Panc1 (cell line): ENCODE results near the gene MRNIP. TPM values are rescaled to one million over a fixed set of nuclear protein-coding genes. Genes with fewer than 3 reads are reported as not detected.
"Not testable (repeated sequence)": the region's sequence is repeated elsewhere in the genome, so short reads cannot be mapped to it uniquely, and the experiment has no call there.

Experiments used
- ATAC-seq: fragments of 200-7000 bp; cut with Tn5 transposase; 2 replicates; pipeline ENCODE4 v1.9.1; 2020; ENCODE audit warnings: mild to moderate bottlenecking, moderate library complexity
- BruUV-seq: library from RNA; stranded (reverse); fragments of 400-500 nt; replicated peaks from 2 replicates; lab custom pipeline; 2021; lab: Mats Ljungman, UMichigan
- CTCF ChIA-PET: fragments of 300-600 bp; sonication (Branson Sonifier 250); formaldehyde crosslinking; loops from one replicate; lab custom pipeline; 2022; ENCODE audit warnings: antibody characterized with exemption; lab: Charles Lee
- POLR2A ChIA-PET: fragments of 300-600 bp; sonication (Branson Sonifier 250); formaldehyde crosslinking; loops from one replicate; lab custom pipeline; 2022; ENCODE audit warnings: antibody characterized with exemption; lab: Charles Lee
- DNase-seq: peaks from one replicate; pipeline ENCODE4 v3.0.0-alpha.2; 2010; ENCODE audit warnings: low read depth, low spot score
- H3K27ac ChIP-seq: 2 replicates; pipeline ENCODE4 v1.5.1; 2011; ENCODE audit warnings: mild to moderate bottlenecking, low read length, inconsistent platforms
- H3K27me3 ChIP-seq: fragments of 200-500 bp; sonication (Bioruptor generic); 2 replicates; pipeline ENCODE4 v1.6.0; 2014; ENCODE audit warnings: low read length, inconsistent platforms; ENCODE audit not compliant: control insufficient read depth, insufficient read depth
- H3K36me3 ChIP-seq: fragments of 200-500 bp; sonication (Bioruptor generic); 2 replicates; pipeline ENCODE4 v1.5.1; 2014; ENCODE audit warnings: inconsistent platforms, mild to moderate bottlenecking, low read length, moderate library complexity; ENCODE audit not compliant: control insufficient read depth, insufficient read depth
- H3K4me1 ChIP-seq: 2 replicates; pipeline ENCODE4 v1.5.1; 2011; ENCODE audit warnings: inconsistent platforms, mild to moderate bottlenecking, low read length, moderate library complexity; ENCODE audit not compliant: control insufficient read depth, insufficient read depth
- H3K4me3 ChIP-seq, 2 experiments: 2 replicates each; pipeline ENCODE4 v1.5.1; 2011 to 2012; ENCODE audit warnings: low read depth in 2 of 2, low read length in 2 of 2, mild to moderate bottlenecking in 2 of 2, inconsistent platforms in 1 of 2, moderate library complexity in 1 of 2
- H3K9me3 ChIP-seq: fragments of 200-500 bp; sonication (Bioruptor generic); 2 replicates; pipeline ENCODE4 v1.5.1; 2014; ENCODE audit warnings: low read depth, mild to moderate bottlenecking, inconsistent platforms, low read length, moderate library complexity; ENCODE audit not compliant: control insufficient read depth, insufficient read depth
- CTCF ChIP-seq: fragments of 450-650 bp; IDR thresholded peaks from 2 replicates; pipeline ENCODE4 v1.5.1; 2017; ENCODE audit warnings: mild to moderate bottlenecking
- POLR2AphosphoS5 ChIP-seq: IDR thresholded peaks from 2 replicates; pipeline ENCODE4 v1.6.1; 2012; ENCODE audit warnings: mild to moderate bottlenecking, low read depth, low read length, moderate library complexity
- REST ChIP-seq, 2 experiments: IDR thresholded peaks; 2 replicates each; pipeline ENCODE4 v1.6.1; 2011 to 2012; ENCODE audit warnings: low read depth in 2 of 2, control low read depth in 1 of 2, low read length in 1 of 2, mild to moderate bottlenecking in 1 of 2, moderate library complexity in 1 of 2; ENCODE audit not compliant: insufficient read depth in 1 of 2
- SIN3A ChIP-seq: IDR thresholded peaks from 2 replicates; pipeline ENCODE4 v1.6.1; 2012; ENCODE audit warnings: low read depth, mild to moderate bottlenecking, low read length, moderate library complexity, borderline replicate concordance; ENCODE audit not compliant: insufficient read depth
- TCF7L2 ChIP-seq: IDR thresholded peaks from 2 replicates; pipeline ENCODE4 v1.6.1; 2011; ENCODE audit warnings: mild to moderate bottlenecking, low read depth, low read length, inconsistent platforms
- in situ Hi-C: cut with HindIII; loops from 2 replicates; pipeline ENCODE4 v1.10.0; 2016; ENCODE audit warnings: low sequenced_read_pairs, low pct_unique_long_range_greater_than_20kb
- intact Hi-C: fragments of 100-400 bp; cut with micrococcal nuclease; formaldehyde crosslinking; loops from one replicate; pipeline ENCODE4 v1.10.0; 2022; ENCODE audit not compliant: unreplicated experiment
- total RNA-seq: library from RNA; stranded (reverse); gene quantifications from one replicate; pipeline ENCODE4 v1.2.1, GENCODE V29; 2021; ENCODE audit not compliant: unreplicated experiment

The MRNIP gene
- total RNA-seq, 1 experiment from 2014 or later: 33.0 TPM

GRCh38 chr5:179836225-179837019 is 22.2 kb downstream of the MRNIP start:
- POLR2A ChIA-PET: interaction anchor here (0.8 kb wide), 1 partner anchor 14 kb away, joined by 5 read pairs; no protein-coding TSS in a partner anchor

GRCh38 chr5:179834871-179835270 is 23.7 kb downstream of the MRNIP start:
- peaks cover 17% of the 10 kb centered on the region for H3K36me3 ChIP-seq
- H3K9me3 ChIP-seq, H3K27ac ChIP-seq, intact Hi-C loops, H3K27me3 ChIP-seq, POLR2A ChIA-PET, H3K4me3 ChIP-seq, CTCF ChIA-PET, in situ Hi-C loops, ATAC-seq, DNase-seq, BruUV-seq: not testable (repeated sequence)
- peaks cover 39% of the 10 kb centered on the region for H3K4me1 ChIP-seq

More at GRCh38 chr5:179836225-179837019, 22.2 kb downstream of the MRNIP start:
- ATAC-seq (0 out of 2 replicates have a peak, but pooled peaks have one; percentile 16), DNase-seq (no peak)
- Histone ChIP-seq H3K27ac (peak overlapping the region; percentile 48; the same call in 1 of the 2 replicates), H3K4me1 (peaks cover 34% of the 10 kb centered on the region), H3K27me3 (no peaks in the 10 kb centered on the region), H3K36me3 (peaks cover 17% of the 10 kb centered on the region), H3K4me3 (no peak overlapping the region), H3K9me3 (no peaks in the 10 kb centered on the region)
- intact Hi-C loops: no loop called here
- in situ Hi-C loops: no loop called here
- BruUV-seq: TSS peak; percentile 61
- TF ChIP-seq POLR2AphosphoS5 (peak; percentile 35; the same call in 1 of the 2 replicates), SIN3A (no peak)
- CTCF ChIA-PET: no interaction called here

GRCh38 chr5:179834120-179834519 is 24.5 kb downstream of the MRNIP start:
- POLR2A ChIA-PET: no interaction called here
- CTCF ChIA-PET: no interaction called here
- intact Hi-C loops (no loop called here), in situ Hi-C loops (no loop called here)
- ATAC-seq: no peak
- Histone ChIP-seq H3K9me3 (no peaks in the 10 kb centered on the region), H3K4me3 (no peak overlapping the region), H3K36me3 (peaks cover 19% of the 10 kb centered on the region), H3K27ac (no peak overlapping the region), H3K27me3 (no peaks in the 10 kb centered on the region), H3K4me1 (peaks cover 40% of the 10 kb centered on the region)
- BruUV-seq: no TSS peak
- no peak for DNase-seq
- TF ChIP-seq CTCF (no peak), POLR2AphosphoS5 (no peak), SIN3A (no peak), TCF7L2 (no peak), REST (IDR thresholded peaks at IDR 0.05; ENCODE audit: insufficient read depth in 1 of 2, low read depth in 2 of 2, low read length in 1 of 2) (no peak)
